GM19395 (cell line): ENCODE results near the gene DACH1.
"Not testable (repeated sequence)": the region's sequence is repeated elsewhere in the genome, so short reads cannot be mapped to it uniquely, and the experiment has no call there.

Experiments
- ATAC-seq: cut with Tn5 transposase; IDR thresholded peaks from one replicate; pipeline ENCODE4 v1.9.1; 2021; ENCODE audit warnings: mild to moderate bottlenecking, moderate library complexity; ENCODE audit not compliant: unreplicated experiment

The DACH1 gene

GRCh38 chr13:71866335-71867130, 471 bp downstream of the DACH1 start:
- no peak for ATAC-seq

- no peak for ATAC-seq
These were observed 1.1 kb downstream of the DACH1 start for GRCh38 chr13:71865874-71866334.

- ATAC-seq = no peak
These were observed 1.8 kb downstream of the DACH1 start for GRCh38 chr13:71864986-71865873.

GRCh38 chr13:71864094-71864985, 2.7 kb downstream of the DACH1 start:
- ATAC-seq = no peak

- ATAC-seq = no peak
These were observed 3.6 kb downstream of the DACH1 start for GRCh38 chr13:71863254-71863865.

GRCh38 chr13:71862459-71862943, 4.5 kb downstream of the DACH1 start:
- ATAC-seq = no peak

- no peak for ATAC-seq
These were observed 5.1 kb downstream of the DACH1 start for GRCh38 chr13:71861769-71862458.

GRCh38 chr13:71860547-71861138, 6.4 kb downstream of the DACH1 start:
- ATAC-seq = no peak

- no peak for ATAC-seq
These were observed 8.4 kb downstream of the DACH1 start for GRCh38 chr13:71858647-71859046.

- ATAC-seq = no peak
These were observed 10.4 kb downstream of the DACH1 start for GRCh38 chr13:71856548-71857043.

- ATAC-seq = no peak
These were observed 12.6 kb downstream of the DACH1 start for GRCh38 chr13:71854401-71854800.

GRCh38 chr13:71853725-71854124, 13.3 kb downstream of the DACH1 start:
- no peak for ATAC-seq

- ATAC-seq = no peak
These were observed 14.3 kb downstream of the DACH1 start for GRCh38 chr13:71852736-71853135.

- no peak for ATAC-seq
These were observed 15.2 kb downstream of the DACH1 start for GRCh38 chr13:71851498-71852409.

GRCh38 chr13:71842003-71842402, 25.0 kb downstream of the DACH1 start:
- no peak for ATAC-seq

- ATAC-seq = no peak
These were observed 28.2 kb downstream of the DACH1 start for GRCh38 chr13:71838842-71839241.

- not testable (repeated sequence) for ATAC-seq
These were observed 29.4 kb downstream of the DACH1 start for GRCh38 chr13:71837582-71837981.

GRCh38 chr13:71831716-71832115, 35.3 kb downstream of the DACH1 start:
- no peak for ATAC-seq
